Astrocyte (in vitro differentiated cells and primary cell): Measurements from ENCODE around the gene KIF25. TPM values are rescaled to one million over a fixed set of nuclear protein-coding genes. Genes with fewer than 3 reads are reported as not detected.

Experiments used
- DNase-seq: peaks from one replicate; pipeline ENCODE4 v3.0.0-alpha.2; 2010; ENCODE audit warnings: low read depth
- FAIRE-seq: peaks from 2 replicates; lab custom pipeline; 2011; peaks lifted over from hg19 to GRCh38; lab: Jason Lieb, UNC
- H2AFZ ChIP-seq: 2 replicates; pipeline ENCODE4 v1.6.0; 2012; ENCODE audit warnings: low read depth, low read length, inconsistent platforms
- H3K27ac ChIP-seq: 2 replicates; pipeline ENCODE4 v1.5.1; 2011; ENCODE audit warnings: low read depth, low read length, inconsistent platforms
- H3K27me3 ChIP-seq: 2 replicates; pipeline ENCODE4 v1.6.0; 2011; ENCODE audit warnings: low read length, inconsistent platforms; ENCODE audit not compliant: insufficient read depth
- H3K36me3 ChIP-seq: 2 replicates; pipeline ENCODE4 v1.5.1; 2011; ENCODE audit warnings: low read length, inconsistent platforms; ENCODE audit not compliant: insufficient read depth
- H3K4me1 ChIP-seq: 2 replicates; pipeline ENCODE4 v1.5.1; 2011; ENCODE audit warnings: low read length, inconsistent platforms; ENCODE audit not compliant: insufficient read depth
- H3K4me2 ChIP-seq: 2 replicates; pipeline ENCODE4 v1.6.0; 2012; ENCODE audit warnings: low read length, inconsistent platforms
- H3K4me3 ChIP-seq: 2 replicates; pipeline ENCODE4 v1.5.1; 2011; ENCODE audit warnings: low read depth, mild to moderate bottlenecking, low read length, inconsistent platforms; ENCODE audit not compliant: insufficient read depth
- H3K79me2 ChIP-seq: 2 replicates; pipeline ENCODE4 v1.6.0; 2012; ENCODE audit warnings: mild to moderate bottlenecking, low read length, inconsistent platforms; ENCODE audit not compliant: insufficient read depth
- H3K9ac ChIP-seq: 2 replicates; pipeline ENCODE4 v1.6.0; 2012; ENCODE audit warnings: mild to moderate bottlenecking, low read length, inconsistent platforms
- H3K9me3 ChIP-seq: 2 replicates; pipeline ENCODE4 v1.5.1; 2012; ENCODE audit warnings: low read depth, mild to moderate bottlenecking, low read length, inconsistent platforms; ENCODE audit not compliant: insufficient read depth
- H4K20me1 ChIP-seq: 2 replicates; pipeline ENCODE4 v1.6.0; 2012; ENCODE audit warnings: low read length, inconsistent platforms; ENCODE audit not compliant: insufficient read depth
- H3K27ac Mint-ChIP-seq: one replicate; pipeline ENCODE4 v1.8.0; 2021; ENCODE audit warnings: mild to moderate bottlenecking, mixed read lengths; ENCODE audit not compliant: unreplicated experiment
- H3K27me3 Mint-ChIP-seq: one replicate; pipeline ENCODE4 v1.8.0; 2021; ENCODE audit warnings: low read depth, mixed read lengths; ENCODE audit not compliant: unreplicated experiment
- H3K36me3 Mint-ChIP-seq: one replicate; pipeline ENCODE4 v1.8.0; 2021; ENCODE audit warnings: low read depth, mixed read lengths; ENCODE audit not compliant: unreplicated experiment
- H3K4me1 Mint-ChIP-seq: one replicate; pipeline ENCODE4 v1.8.0; 2021; ENCODE audit warnings: low read depth, mixed read lengths; ENCODE audit not compliant: unreplicated experiment
- H3K4me3 Mint-ChIP-seq: one replicate; pipeline ENCODE4 v1.8.0; 2021; ENCODE audit warnings: mild to moderate bottlenecking, moderate library complexity, mixed read lengths; ENCODE audit not compliant: unreplicated experiment
- H3K9me3 Mint-ChIP-seq: one replicate; pipeline ENCODE4 v1.8.0; 2021; ENCODE audit warnings: mild to moderate bottlenecking, mixed read lengths; ENCODE audit not compliant: unreplicated experiment
- EZH2 ChIP-seq: IDR thresholded peaks from 2 replicates; pipeline ENCODE4 v1.6.1; 2012; ENCODE audit warnings: mild to moderate bottlenecking, low read length, inconsistent platforms; ENCODE audit not compliant: insufficient read depth
- total RNA-seq: library from RNA; stranded (reverse); gene quantifications from 2 replicates; pipeline ENCODE4 v1.2.1, GENCODE V29; 2021
- TF ChIP-seq, protein P1 (sequence below): IDR thresholded peaks from 2 replicates; pipeline ENCODE4 v1.5.1; 2011; ENCODE audit warnings: low read depth, mild to moderate bottlenecking, inconsistent platforms, low read length, moderate library complexity; ENCODE audit not compliant: insufficient read depth

The KIF25 gene
- total RNA-seq, 1 donor from 2014 or later, result not detected

DNA sequence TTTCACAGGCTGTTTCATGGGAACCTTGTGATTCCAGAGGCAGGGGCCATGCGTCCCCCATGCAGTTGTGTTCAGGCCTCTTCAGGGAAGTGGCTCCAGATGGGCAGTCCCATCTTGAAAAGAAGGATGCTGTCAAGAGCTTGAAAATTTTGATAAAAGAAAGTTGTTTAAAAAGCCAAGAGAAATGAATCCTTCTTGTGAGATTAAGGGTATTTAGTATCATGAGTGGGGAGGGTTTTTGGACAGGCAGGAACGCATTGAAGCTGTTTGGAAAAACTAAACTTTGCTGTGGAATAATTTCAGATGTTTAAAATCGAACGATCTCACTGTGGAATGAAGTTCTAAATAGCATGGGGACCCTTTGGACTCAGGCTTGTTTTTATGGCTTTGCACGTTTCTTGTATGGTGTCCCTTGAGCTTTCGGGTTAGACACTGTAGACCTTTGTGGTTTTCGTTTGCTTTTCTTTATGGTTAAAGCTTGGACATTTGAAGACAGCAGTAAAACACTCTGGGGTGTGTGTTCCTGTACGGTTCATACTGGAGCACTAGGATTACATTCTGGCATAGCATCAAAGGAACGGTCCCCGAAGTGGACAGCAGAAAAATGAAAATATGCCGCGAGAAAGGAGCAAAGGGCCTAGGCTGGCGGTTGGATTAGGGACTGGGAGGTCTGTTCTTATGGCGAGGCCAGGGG, 18.2 kb downstream of the KIF25 start:
- no peaks in the 10 kb centered on the region for H3K4me1 Mint-ChIP-seq
- no peaks in the 10 kb centered on the region for H4K20me1 ChIP-seq
- DNase-seq (no peak), FAIRE-seq (no peak)
- no peaks in the 10 kb centered on the region for H3K79me2 ChIP-seq
- no peak overlapping the region for H2AFZ ChIP-seq
- H3K27me3 ChIP-seq, result peaks cover 17% of the 10 kb centered on the region
- TF ChIP-seq, protein P1, sequence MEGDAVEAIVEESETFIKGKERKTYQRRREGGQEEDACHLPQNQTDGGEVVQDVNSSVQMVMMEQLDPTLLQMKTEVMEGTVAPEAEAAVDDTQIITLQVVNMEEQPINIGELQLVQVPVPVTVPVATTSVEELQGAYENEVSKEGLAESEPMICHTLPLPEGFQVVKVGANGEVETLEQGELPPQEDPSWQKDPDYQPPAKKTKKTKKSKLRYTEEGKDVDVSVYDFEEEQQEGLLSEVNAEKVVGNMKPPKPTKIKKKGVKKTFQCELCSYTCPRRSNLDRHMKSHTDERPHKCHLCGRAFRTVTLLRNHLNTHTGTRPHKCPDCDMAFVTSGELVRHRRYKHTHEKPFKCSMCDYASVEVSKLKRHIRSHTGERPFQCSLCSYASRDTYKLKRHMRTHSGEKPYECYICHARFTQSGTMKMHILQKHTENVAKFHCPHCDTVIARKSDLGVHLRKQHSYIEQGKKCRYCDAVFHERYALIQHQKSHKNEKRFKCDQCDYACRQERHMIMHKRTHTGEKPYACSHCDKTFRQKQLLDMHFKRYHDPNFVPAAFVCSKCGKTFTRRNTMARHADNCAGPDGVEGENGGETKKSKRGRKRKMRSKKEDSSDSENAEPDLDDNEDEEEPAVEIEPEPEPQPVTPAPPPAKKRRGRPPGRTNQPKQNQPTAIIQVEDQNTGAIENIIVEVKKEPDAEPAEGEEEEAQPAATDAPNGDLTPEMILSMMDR, result no peak
- TF ChIP-seq EZH2, result no peak
- H3K27ac Mint-ChIP-seq, result peak overlapping the region; percentile 27
- peaks cover 9% of the 10 kb centered on the region for H3K27me3 Mint-ChIP-seq
- H3K4me3 ChIP-seq, result no peak overlapping the region
- no peak overlapping the region for H3K4me2 ChIP-seq
- peaks cover 13% of the 10 kb centered on the region for H3K9me3 ChIP-seq
- no peaks in the 10 kb centered on the region for H3K36me3 ChIP-seq
- no peak overlapping the region for H3K27ac ChIP-seq
- H3K36me3 Mint-ChIP-seq, result peaks cover 6% of the 10 kb centered on the region
- H3K4me1 ChIP-seq, result no peaks in the 10 kb centered on the region
- peaks cover 38% of the 10 kb centered on the region for H3K9me3 Mint-ChIP-seq
- H3K9ac ChIP-seq, result no peak overlapping the region
- no peak overlapping the region for H3K4me3 Mint-ChIP-seq

DNA sequence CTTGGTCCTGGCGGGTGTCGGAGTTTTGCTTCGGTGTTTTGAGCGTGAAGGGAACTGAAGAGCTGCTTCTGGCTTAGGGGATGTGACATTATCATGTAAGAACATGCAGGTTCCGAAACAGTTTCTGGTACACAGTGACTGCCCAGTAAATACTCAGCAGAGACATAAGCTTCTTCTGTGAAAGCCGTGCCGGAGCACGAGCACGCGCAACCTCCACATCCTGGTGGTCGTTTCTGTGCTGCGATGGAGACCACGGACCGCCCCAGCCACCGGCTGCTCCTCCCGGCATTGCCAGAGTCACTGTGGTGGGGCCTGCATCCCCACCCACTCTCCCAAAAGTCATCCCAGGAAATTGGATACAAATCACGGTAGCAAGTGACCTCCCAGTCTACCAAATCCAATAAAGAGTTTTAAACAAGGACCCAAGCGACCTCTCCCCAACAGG, 18.7 kb downstream of the KIF25 start:
- H3K27ac ChIP-seq, result no peak overlapping the region
- H3K27me3 Mint-ChIP-seq, result peaks cover 9% of the 10 kb centered on the region
- no peaks in the 10 kb centered on the region for H3K4me1 ChIP-seq
- H3K27ac Mint-ChIP-seq, result no peak overlapping the region
- H3K36me3 Mint-ChIP-seq, result peaks cover 4% of the 10 kb centered on the region
- no peak overlapping the region for H3K4me2 ChIP-seq
- H3K4me3 ChIP-seq, result no peak overlapping the region
- no peak overlapping the region for H2AFZ ChIP-seq
- H3K36me3 ChIP-seq, result no peaks in the 10 kb centered on the region
- no peaks in the 10 kb centered on the region for H3K79me2 ChIP-seq
- peaks cover 33% of the 10 kb centered on the region for H3K9me3 Mint-ChIP-seq
- H3K27me3 ChIP-seq, result peaks cover 20% of the 10 kb centered on the region
- DNase-seq (no peak), FAIRE-seq (no peak)
- no peaks in the 10 kb centered on the region for H3K4me1 Mint-ChIP-seq
- TF ChIP-seq, protein P1, result no peak
- TF ChIP-seq EZH2, result peak; percentile 35
- H4K20me1 ChIP-seq, result no peaks in the 10 kb centered on the region
- no peak overlapping the region for H3K4me3 Mint-ChIP-seq
- peaks cover 13% of the 10 kb centered on the region for H3K9me3 ChIP-seq
- no peak overlapping the region for H3K9ac ChIP-seq
